ENCODE measurements around the gene TENT5A. TPM values are rescaled to one million over a fixed set of nuclear protein-coding genes. Genes with fewer than 3 reads are reported as not detected.

TENT5A gene
- total RNA-seq, 6 experiments from 2014 or later, result 7.7 to 16.9 (median 9.1) TPM

GRCh38 chr6:81758221-81758620 lies 5.7 kb upstream of the TENT5A start:
- Histone ChIP-seq H3K27ac (no peak overlapping the region), H3K4me3 (no peak overlapping the region), H3K9me3 (no peaks in the 10 kb centered on the region), H3K4me1 (no peaks in the 10 kb centered on the region), H3K27me3 (no peaks in the 10 kb centered on the region), H3K36me3 (no peaks in the 10 kb centered on the region)
- 47% methylated on average over 4 of the region's 4 CpGs for WGBS (ENCODE audit: insufficient coverage, low coverage, low lambda C conversion rate, missing lambda C conversion rate)
- ATAC-seq (no peak), DNase-seq (no peak)
- TF ChIP-seq, protein P1, sequence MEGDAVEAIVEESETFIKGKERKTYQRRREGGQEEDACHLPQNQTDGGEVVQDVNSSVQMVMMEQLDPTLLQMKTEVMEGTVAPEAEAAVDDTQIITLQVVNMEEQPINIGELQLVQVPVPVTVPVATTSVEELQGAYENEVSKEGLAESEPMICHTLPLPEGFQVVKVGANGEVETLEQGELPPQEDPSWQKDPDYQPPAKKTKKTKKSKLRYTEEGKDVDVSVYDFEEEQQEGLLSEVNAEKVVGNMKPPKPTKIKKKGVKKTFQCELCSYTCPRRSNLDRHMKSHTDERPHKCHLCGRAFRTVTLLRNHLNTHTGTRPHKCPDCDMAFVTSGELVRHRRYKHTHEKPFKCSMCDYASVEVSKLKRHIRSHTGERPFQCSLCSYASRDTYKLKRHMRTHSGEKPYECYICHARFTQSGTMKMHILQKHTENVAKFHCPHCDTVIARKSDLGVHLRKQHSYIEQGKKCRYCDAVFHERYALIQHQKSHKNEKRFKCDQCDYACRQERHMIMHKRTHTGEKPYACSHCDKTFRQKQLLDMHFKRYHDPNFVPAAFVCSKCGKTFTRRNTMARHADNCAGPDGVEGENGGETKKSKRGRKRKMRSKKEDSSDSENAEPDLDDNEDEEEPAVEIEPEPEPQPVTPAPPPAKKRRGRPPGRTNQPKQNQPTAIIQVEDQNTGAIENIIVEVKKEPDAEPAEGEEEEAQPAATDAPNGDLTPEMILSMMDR (IDR thresholded peaks at IDR 0.05), result no peak
- no peak for TF ChIP-seq POLR2A (IDR thresholded peaks at IDR 0.05)
- intact Hi-C loops (cut with DNase I), result no loop called here

DNA sequence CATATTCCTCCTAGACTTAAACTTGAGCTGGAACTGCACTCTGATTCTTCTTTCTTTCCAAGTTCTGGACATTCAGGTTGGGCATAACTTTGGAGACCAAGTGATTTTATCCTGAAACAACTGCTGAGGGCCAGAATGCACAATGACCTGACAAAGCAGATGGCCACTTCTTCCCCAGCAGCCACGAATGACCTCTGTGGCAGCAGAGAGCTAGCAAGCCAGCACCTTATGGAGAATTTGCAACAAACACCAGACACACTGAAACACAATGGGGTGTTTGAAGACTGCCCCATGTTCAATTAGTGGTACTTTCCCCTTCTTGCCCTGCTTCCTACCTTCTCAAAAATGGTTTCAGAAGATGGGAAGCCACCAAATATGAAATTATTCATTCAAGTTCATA lies 4.2 kb upstream of the TENT5A start:
- no peaks in the 10 kb centered on the region for H3K36me3 ChIP-seq
- no peaks in the 10 kb centered on the region for H3K27me3 ChIP-seq
- DNase-seq (no peak), ATAC-seq (no peak)
- no peak overlapping the region for H3K27ac ChIP-seq
- no peak for TF ChIP-seq POLR2A (IDR thresholded peaks at IDR 0.05)
- TF ChIP-seq, protein P1 (IDR thresholded peaks at IDR 0.05), result peak in 1 of 4 donors; percentile 4
- no peaks in the 10 kb centered on the region for H3K9me3 ChIP-seq
- H3K4me3 ChIP-seq, result no peak overlapping the region
- intact Hi-C loops (cut with DNase I), result no loop called here
- 33% methylated on average over 1 of the region's 1 CpG for WGBS (ENCODE audit: insufficient coverage, low coverage, low lambda C conversion rate, missing lambda C conversion rate)
- no peaks in the 10 kb centered on the region for H3K4me1 ChIP-seq

DNA sequence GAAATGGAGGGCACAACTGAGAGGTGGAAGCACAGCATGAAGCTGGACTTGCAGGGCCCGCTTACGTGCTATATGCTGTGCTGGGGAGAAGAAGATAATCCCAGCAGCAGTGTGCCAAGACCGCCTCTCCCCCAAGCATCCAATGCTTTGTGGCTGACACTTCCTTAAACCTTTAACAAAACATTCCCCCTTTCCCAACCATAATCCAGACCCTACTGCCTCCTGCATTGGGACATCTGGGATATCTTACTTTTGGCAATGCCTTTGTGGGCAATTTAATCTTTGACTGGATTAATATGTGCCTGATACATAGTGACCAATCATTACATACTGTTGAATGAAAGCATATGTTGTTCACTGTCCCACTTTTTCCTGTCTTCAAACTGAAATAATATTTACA lies 3.1 kb upstream of the TENT5A start:
- TF ChIP-seq, protein P1 (IDR thresholded peaks at IDR 0.05), result no peak
- no peak for TF ChIP-seq POLR2A (IDR thresholded peaks at IDR 0.05)
- Histone ChIP-seq H3K36me3 (no peaks in the 10 kb centered on the region), H3K4me3 (no peak overlapping the region), H3K27me3 (no peaks in the 10 kb centered on the region), H3K27ac (no peak overlapping the region), H3K9me3 (no peaks in the 10 kb centered on the region), H3K4me1 (no peaks in the 10 kb centered on the region)
- ATAC-seq (no peak), DNase-seq (no peak)
- WGBS (ENCODE audit: insufficient coverage, low coverage, low lambda C conversion rate, missing lambda C conversion rate), result 83% methylated on average over 1 of the region's 3 CpGs
- intact Hi-C loops (cut with DNase I), result no loop called here

DNA sequence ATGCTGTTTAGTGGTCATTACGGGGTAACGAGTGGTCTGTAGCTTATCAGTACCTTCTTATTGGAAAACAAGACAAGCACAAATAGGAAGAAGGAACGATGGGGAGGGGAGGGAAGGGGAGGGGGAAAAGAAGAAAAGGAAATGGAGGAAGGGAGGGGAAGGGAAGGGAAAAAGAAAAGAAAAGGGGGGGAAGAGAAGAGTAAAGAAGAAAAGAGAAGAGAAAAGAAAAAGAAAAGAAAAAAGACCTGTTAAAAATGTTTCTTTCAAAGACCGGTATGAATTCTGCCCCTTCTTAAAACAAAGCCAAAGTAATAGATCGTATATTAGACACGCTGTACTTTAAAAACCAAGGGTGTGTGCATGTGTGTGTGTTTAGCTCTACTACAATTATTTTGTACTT lies 2.4 kb upstream of the TENT5A start:
- no peak overlapping the region for H3K27ac ChIP-seq
- no peaks in the 10 kb centered on the region for H3K27me3 ChIP-seq
- DNase-seq (no peak), ATAC-seq (no peak)
- peaks cover 0 to under 1% (median 0%) of the 10 kb centered on the region in 4 donors for H3K4me1 ChIP-seq
- H3K9me3 ChIP-seq, result no peaks in the 10 kb centered on the region
- no peaks in the 10 kb centered on the region for H3K36me3 ChIP-seq
- TF ChIP-seq POLR2A (IDR thresholded peaks at IDR 0.05), result no peak
- TF ChIP-seq, protein P1 (IDR thresholded peaks at IDR 0.05), result no peak
- intact Hi-C loops (cut with DNase I), result no loop called here
- 84% methylated on average over 6 of the region's 6 CpGs for WGBS (ENCODE audit: insufficient coverage, low coverage, low lambda C conversion rate, missing lambda C conversion rate)
- no peak overlapping the region for H3K4me3 ChIP-seq
